IMR-90 (cell line): Measurements from ENCODE around the gene MALT1. TPM values are rescaled to one million over a fixed set of nuclear protein-coding genes. Genes with fewer than 3 reads are reported as not detected.

ENCODE experiments used
- ATAC-seq: fragments of 200-7000 bp; cut with Tn5 transposase; 2 replicates; pipeline ENCODE4 v1.9.1; 2020; ENCODE audit warnings: low read depth, mild to moderate bottlenecking, moderate library complexity
- BruUV-seq: library from RNA; stranded (reverse); fragments of 400-500 nt; replicated peaks from 2 replicates; lab custom pipeline; 2021; lab: Mats Ljungman, UMichigan
- CTCF ChIA-PET: fragments of 300-600 bp; formaldehyde crosslinking; extraction: SDS; loops from one replicate; lab custom pipeline; 2021; ENCODE audit warnings: antibody characterized with exemption; lab: Yijun Ruan, JAX
- POLR2A ChIA-PET: fragments of 300-600 bp; sonication (Branson Sonifier 250); formaldehyde crosslinking; loops from one replicate; lab custom pipeline; 2022; ENCODE audit warnings: antibody characterized with exemption; ENCODE audit not compliant: unreplicated experiment; lab: Charles Lee
- DNase-seq: peaks from one replicate; pipeline ENCODE4 v3.0.0; 2013
- H2AFZ ChIP-seq: replicated peaks from 2 replicates; pipeline ENCODE3; 2013; ENCODE audit warnings: low read length, mild to moderate bottlenecking; ENCODE audit not compliant: poor library complexity
- H2AK5ac ChIP-seq: 2 replicates; pipeline ENCODE4 v1.6.1; 2013; ENCODE audit warnings: low read depth, low read length, inconsistent platforms
- H2AK9ac ChIP-seq: replicated peaks from 2 replicates; pipeline ENCODE3; 2013; ENCODE audit warnings: mild to moderate bottlenecking, low read depth, low read length, moderate library complexity; ENCODE audit not compliant: poor library complexity
- H2BK120ac ChIP-seq: 2 replicates; pipeline ENCODE4 v1.6.1; 2013; ENCODE audit warnings: low read depth, low read length, inconsistent platforms
- H2BK15ac ChIP-seq: 3 replicates; pipeline ENCODE4 v1.6.1; 2013; ENCODE audit warnings: low read depth, low read length, inconsistent platforms
- H2BK20ac ChIP-seq: 2 replicates; pipeline ENCODE4 v1.6.1; 2013; ENCODE audit warnings: low read depth, mild to moderate bottlenecking, inconsistent platforms, low read length, moderate library complexity
- H2BK5ac ChIP-seq: 2 replicates; pipeline ENCODE4 v1.6.1; 2013; ENCODE audit warnings: mild to moderate bottlenecking, low read depth, low read length, inconsistent platforms; ENCODE audit not compliant: poor library complexity, severe bottlenecking
- H3K14ac ChIP-seq: replicated peaks from 2 replicates; pipeline ENCODE4 v1.6.1; 2013; ENCODE audit warnings: low read depth, low read length, inconsistent platforms
- H3K18ac ChIP-seq: 2 replicates; pipeline ENCODE4 v1.6.1; 2013; ENCODE audit warnings: low read depth, low read length, control low read depth
- H3K23ac ChIP-seq: 2 replicates; pipeline ENCODE4 v1.6.1; 2013; ENCODE audit warnings: low read depth, low read length, inconsistent platforms
- H3K27ac ChIP-seq: 2 replicates; pipeline ENCODE4 v1.5.1; 2013; ENCODE audit warnings: mild to moderate bottlenecking, control low read depth, low read length; ENCODE audit not compliant: insufficient read depth
- H3K27me3 ChIP-seq: 2 replicates; pipeline ENCODE4 v1.6.1; 2013; ENCODE audit warnings: low read length; ENCODE audit not compliant: control insufficient read depth, insufficient read depth
- H3K36me3 ChIP-seq: 2 replicates; pipeline ENCODE4 v1.6.1; 2013; ENCODE audit warnings: low read length, mixed read lengths; ENCODE audit not compliant: control insufficient read depth, insufficient read depth
- H3K4ac ChIP-seq: 2 replicates; pipeline ENCODE4 v1.6.1; 2013; ENCODE audit warnings: low read depth, low read length, inconsistent platforms
- H3K4me1 ChIP-seq: 2 replicates; pipeline ENCODE4 v1.6.1; 2013; ENCODE audit warnings: low read length, mixed read lengths; ENCODE audit not compliant: control insufficient read depth, insufficient read depth
- H3K4me2 ChIP-seq: 2 replicates; pipeline ENCODE4 v1.6.1; 2013; ENCODE audit warnings: low read depth, mild to moderate bottlenecking, control low read depth, low read length, moderate library complexity
- H3K4me3 ChIP-seq: 2 replicates; pipeline ENCODE4 v1.5.1; 2013; ENCODE audit warnings: low read depth, mild to moderate bottlenecking, control low read depth, low read length, moderate library complexity; ENCODE audit not compliant: insufficient read depth
- H3K56ac ChIP-seq: 2 replicates; pipeline ENCODE4 v1.6.1; 2013; ENCODE audit warnings: low read length, inconsistent platforms; ENCODE audit not compliant: insufficient read depth; ENCODE audit errors: extremely low read depth
- H3K79me1 ChIP-seq, 2 experiments: 2 replicates each; pipeline ENCODE4 v1.6.1; 2013; ENCODE audit warnings: low read length in 2 of 2, inconsistent platforms in 1 of 2, low read depth in 1 of 2
- H3K9ac ChIP-seq: 2 replicates; pipeline ENCODE4 v1.6.1; 2013; ENCODE audit warnings: low read depth, low read length, control low read depth
- H3K9me1 ChIP-seq: 2 replicates; pipeline ENCODE4 v1.6.1; 2013; ENCODE audit warnings: low read length, inconsistent platforms; ENCODE audit not compliant: insufficient read depth
- H3K9me3 ChIP-seq: 2 replicates; pipeline ENCODE4 v1.6.1; 2013; ENCODE audit warnings: low read length; ENCODE audit not compliant: control insufficient read depth, insufficient read depth
- H4K20me1 ChIP-seq: 2 replicates; pipeline ENCODE4 v1.6.1; 2013; ENCODE audit warnings: low read length, inconsistent platforms; ENCODE audit not compliant: insufficient read depth
- H4K5ac ChIP-seq: 2 replicates; pipeline ENCODE4 v1.6.1; 2013; ENCODE audit warnings: mild to moderate bottlenecking, low read depth, low read length, control low read depth
- H4K8ac ChIP-seq, 2 experiments: 2 replicates each; pipeline ENCODE4 v1.6.1; 2013; ENCODE audit warnings: low read depth in 2 of 2, low read length in 2 of 2, control low read depth in 1 of 2, inconsistent platforms in 1 of 2
- H4K91ac ChIP-seq: 2 replicates; pipeline ENCODE4 v1.6.1; 2013; ENCODE audit warnings: low read depth, low read length, inconsistent platforms; ENCODE audit not compliant: insufficient read depth
- ELK1 ChIP-seq: fragments of 150-350 bp; IDR thresholded peaks from 2 replicates; pipeline ENCODE4 v1.6.1; 2016; ENCODE audit warnings: low read depth, mild to moderate bottlenecking, low read length, moderate library complexity, borderline replicate concordance
- MAZ ChIP-seq: IDR thresholded peaks from 2 replicates; pipeline ENCODE4 v1.6.1; 2012; ENCODE audit warnings: low read depth, mild to moderate bottlenecking, low read length, improper control_type of control experiment, moderate library complexity, borderline replicate concordance
- RAD21 ChIP-seq: IDR thresholded peaks from 2 replicates; pipeline ENCODE4 v1.6.1; 2012; ENCODE audit warnings: low read length, improper control_type of control experiment
- RCOR1 ChIP-seq: IDR thresholded peaks from 2 replicates; pipeline ENCODE4 v1.6.1; 2012; ENCODE audit warnings: mild to moderate bottlenecking, low read length, improper control_type of control experiment; ENCODE audit not compliant: insufficient replicate concordance
- WGBS, 2 experiments: methylation state at CpG; one replicate each; pipeline versions ENCODE4 v1.1.5 to v1.1.7; 2013; ENCODE audit warnings: missing lambda C conversion rate in 2 of 2; ENCODE audit not compliant: insufficient read length in 1 of 2; ENCODE audit errors: extremely low coverage in 2 of 2; 5-methylcytosine and 5-hydroxymethylcytosine counted together
- dilution Hi-C: fragments of 300-500 bp; cut with HindIII; formaldehyde crosslinking; loops from one replicate; pipeline ENCODE4 v1.14.3; 2018; ENCODE audit warnings: low sequenced_read_pairs; ENCODE audit not compliant: unreplicated experiment
- in situ Hi-C: fragments of 300-500 bp; cut with MboI; formaldehyde crosslinking; loops from 3 replicates; pipeline ENCODE4 v1.14.3; 2019; ENCODE audit warnings: low sequenced_read_pairs, inconsistent platforms, mixed read lengths
- intact Hi-C: fragments of 100-400 bp; cut with micrococcal nuclease; formaldehyde crosslinking; loops from 2 replicates; pipeline ENCODE4 v1.10.0; 2022
- polyA plus RNA-seq, 3 experiments: library from polyadenylated mRNA; depleted of rRNA; stranded (reverse); fragments of >200 nt; gene quantifications; 2 replicates each; pipeline ENCODE4 v1.2.3, GENCODE V29; 2012; ENCODE audit warnings: low replicate concordance in 1 of 3
- total RNA-seq: library from RNA; depleted of rRNA; stranded (reverse); fragments of >200 nt; gene quantifications from 2 replicates; pipeline ENCODE4 v1.2.3, GENCODE V29; 2012

MALT1 gene
- total and polyA plus RNA-seq, 2 of the 4 experiments (the other 2 are of a cell fraction), result 8.3 to 25.3 TPM

DNA sequence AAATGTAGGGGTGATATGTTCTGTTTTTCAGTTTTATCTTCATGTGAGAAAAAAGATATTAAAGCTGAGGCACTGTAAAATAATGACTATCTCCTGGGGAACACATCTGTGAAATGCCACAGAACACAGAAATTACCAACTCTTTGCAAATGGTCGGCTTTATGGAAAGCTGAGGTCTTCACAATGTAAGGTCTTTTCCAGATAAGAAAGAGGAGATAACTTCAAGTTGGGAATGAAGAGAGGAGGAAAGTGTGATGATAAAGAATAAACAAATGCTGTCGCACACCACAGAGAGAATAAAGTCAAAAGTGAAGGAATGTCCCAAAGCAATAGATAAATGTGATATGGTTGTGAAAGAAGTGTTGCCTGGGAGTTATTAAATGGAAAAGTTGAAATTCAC lies 41.2 kb upstream of the MALT1 start:
- Histone ChIP-seq H2AK5ac (no peak overlapping the region), H2AFZ (no peak overlapping the region), H2BK15ac (no peak overlapping the region), H3K4me2 (no peak overlapping the region), H4K20me1 (no peaks in the 10 kb centered on the region), H4K5ac (no peak overlapping the region), H3K9me3 (no peaks in the 10 kb centered on the region), H3K27ac (no peak overlapping the region), H3K4me3 (no peak overlapping the region), H3K36me3 (no peaks in the 10 kb centered on the region), H3K79me1 (no peaks in the 10 kb centered on the region), H3K56ac (no peak overlapping the region), H2BK120ac (no peak overlapping the region), H2BK5ac (no peak overlapping the region), H3K9ac (no peak overlapping the region), H3K9me1 (peaks cover 7% of the 10 kb centered on the region), H2BK20ac (peak overlapping the region; percentile 22; the same call in 1 of the 2 replicates), H4K91ac (no peak overlapping the region), H3K4me1 (peaks cover 12% of the 10 kb centered on the region), H3K14ac (no peak overlapping the region; the same call in 1 of the 2 replicates), H2AK9ac (no peak overlapping the region), H3K27me3 (no peaks in the 10 kb centered on the region), H3K18ac (no peak overlapping the region), H3K23ac (no peak overlapping the region), H3K4ac (no peak overlapping the region), H4K8ac (no peak overlapping the region)
- BruUV-seq, result no TSS peak
- no peak for DNase-seq
- WGBS, 2 experiments, result 100% methylated on average over 1 of the region's 2 CpGs; no CpG with 5 or more reads in 1 of the 2 experiments
- ChIA-PET POLR2A (no interaction called here), CTCF (no interaction called here)
- intact Hi-C loops, result no loop called here
- in situ Hi-C loops, result no loop called here
- ATAC-seq, result no peak
- no peak for TF ChIP-seq ELK1
- TF ChIP-seq RAD21, result no peak
- TF ChIP-seq RCOR1, result no peak
- no peak for TF ChIP-seq MAZ
- dilution Hi-C loops, result no loop called here
